Loucy (cell line): ENCODE results near the gene DHRS7C.

ENCODE experiments used
- EZH2phosphoT487 ChIP-seq: fragments of 200-600 bp; IDR thresholded peaks from 2 replicates; pipeline ENCODE4 v1.6.1; 2018; ENCODE audit warnings: antibody characterized with exemption, mild to moderate bottlenecking, moderate library complexity, borderline replicate concordance
- TF ChIP-seq, protein P1 (sequence below): fragments of 200-600 bp; sonication (generic); conservative IDR thresholded peaks from 2 replicates; pipeline ENCODE4 v1.5.1; 2014; ENCODE audit warnings: mild to moderate bottlenecking, antibody characterized with exemption, low read length

DNA sequence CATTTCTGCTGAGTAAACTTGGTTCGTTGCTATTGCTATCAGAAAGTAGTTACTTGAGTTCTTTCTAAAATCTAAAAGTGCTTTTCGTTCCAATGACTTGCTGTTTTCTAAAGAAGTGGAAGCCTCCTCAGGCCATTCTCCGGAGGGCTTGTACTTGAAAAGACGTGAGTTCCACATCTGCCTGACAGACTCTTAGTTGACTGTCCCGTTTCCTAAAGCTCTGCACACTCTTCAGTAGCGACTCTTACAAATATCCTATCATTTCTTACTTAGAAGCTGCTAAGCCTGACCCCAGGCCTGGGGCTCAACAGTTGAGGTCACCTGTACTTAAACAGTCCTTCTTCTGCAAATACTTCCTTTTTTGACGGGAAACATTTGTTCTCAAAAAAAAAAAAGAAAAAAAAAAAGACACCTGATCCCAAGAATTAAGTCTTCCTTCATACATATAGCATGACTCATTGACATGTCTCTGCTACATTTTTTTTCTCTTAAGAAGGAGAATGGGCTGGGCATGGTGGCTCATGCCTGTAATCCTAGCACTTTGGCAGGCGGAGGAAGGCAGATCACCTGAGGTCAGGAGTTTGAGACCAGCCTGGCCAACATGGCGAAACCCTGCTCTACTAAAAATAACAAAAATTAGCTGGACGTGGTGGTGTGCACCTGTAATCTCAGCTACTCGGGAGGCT is 61.5 kb downstream of the DHRS7C start:
- TF ChIP-seq, protein P1, sequence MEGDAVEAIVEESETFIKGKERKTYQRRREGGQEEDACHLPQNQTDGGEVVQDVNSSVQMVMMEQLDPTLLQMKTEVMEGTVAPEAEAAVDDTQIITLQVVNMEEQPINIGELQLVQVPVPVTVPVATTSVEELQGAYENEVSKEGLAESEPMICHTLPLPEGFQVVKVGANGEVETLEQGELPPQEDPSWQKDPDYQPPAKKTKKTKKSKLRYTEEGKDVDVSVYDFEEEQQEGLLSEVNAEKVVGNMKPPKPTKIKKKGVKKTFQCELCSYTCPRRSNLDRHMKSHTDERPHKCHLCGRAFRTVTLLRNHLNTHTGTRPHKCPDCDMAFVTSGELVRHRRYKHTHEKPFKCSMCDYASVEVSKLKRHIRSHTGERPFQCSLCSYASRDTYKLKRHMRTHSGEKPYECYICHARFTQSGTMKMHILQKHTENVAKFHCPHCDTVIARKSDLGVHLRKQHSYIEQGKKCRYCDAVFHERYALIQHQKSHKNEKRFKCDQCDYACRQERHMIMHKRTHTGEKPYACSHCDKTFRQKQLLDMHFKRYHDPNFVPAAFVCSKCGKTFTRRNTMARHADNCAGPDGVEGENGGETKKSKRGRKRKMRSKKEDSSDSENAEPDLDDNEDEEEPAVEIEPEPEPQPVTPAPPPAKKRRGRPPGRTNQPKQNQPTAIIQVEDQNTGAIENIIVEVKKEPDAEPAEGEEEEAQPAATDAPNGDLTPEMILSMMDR: no peak
- TF ChIP-seq EZH2phosphoT487: no peak
